Esophagus muscularis mucosa (tissue), 4 donors: Measurements from ENCODE around the gene DNAJB12. TPM values are rescaled to one million over a fixed set of nuclear protein-coding genes. Genes with fewer than 3 reads are reported as not detected.
"Not testable (repeated sequence)": the region's sequence is repeated elsewhere in the genome, so short reads cannot be mapped to it uniquely, and the experiment has no call there.

Experiments
- DNase-seq: peaks from one replicate; pipeline ENCODE4 v3.0.0-alpha.2; 2017; ENCODE audit errors: extremely low spot score
- H3K27ac ChIP-seq, 4 donors: fragments of 200-600 bp; sonication (generic); replicated peaks in 1 of 4; 1 replicate in 3 of 4; 2 replicates in 1 of 4; pipeline ENCODE4 v1.5.1; 2016 to 2019; ENCODE audit warnings: mild to moderate bottlenecking in 1 of 4
- H3K27me3 ChIP-seq, 4 donors: fragments of 200-600 bp; sonication (generic); one replicate each; pipeline versions ENCODE4 v1.5.1 to v1.6.0; 2016 to 2019
- H3K36me3 ChIP-seq, 4 donors: fragments of 200-600 bp; sonication (generic); one replicate each; pipeline ENCODE4 v1.5.1; 2016 to 2019
- H3K4me1 ChIP-seq, 4 donors: fragments of 200-600 bp; sonication (generic); one replicate each; pipeline ENCODE4 v1.5.1; 2016 to 2019
- H3K4me3 ChIP-seq, 4 donors: fragments of 200-600 bp; sonication (generic); 1 replicate in 2 of 4; 2 replicates in 2 of 4; pipeline ENCODE4 v1.5.1; 2016 to 2019; ENCODE audit warnings: mild to moderate bottlenecking in 4 of 4, moderate library complexity in 1 of 4
- H3K9me3 ChIP-seq, 4 donors: fragments of 200-600 bp; sonication (generic); 1 replicate in 3 of 4; 2 replicates in 1 of 4; pipeline ENCODE4 v1.5.1; 2016 to 2019
- CTCF ChIP-seq, 3 experiments: fragments of 200-600 bp in 2 of 3; fragments of 450-650 bp in 1 of 3; sonication (generic) in 2 of 3; IDR thresholded peaks; one replicate each; pipeline ENCODE4 v1.5.1; 2017 to 2019; ENCODE audit warnings: antibody characterized with exemption in 3 of 3, mild to moderate bottlenecking in 2 of 3, moderate library complexity in 1 of 3
- EP300 ChIP-seq: sonication (generic); formaldehyde crosslinking; IDR thresholded peaks from one replicate; pipeline ENCODE4 v1.6.1; 2017; ENCODE audit warnings: antibody characterized with exemption
- POLR2A ChIP-seq: fragments of 450-650 bp; IDR thresholded peaks from one replicate; pipeline ENCODE4 v1.6.1; 2017; ENCODE audit warnings: antibody characterized with exemption, moderate library complexity, mild to moderate bottlenecking, low read depth
- POLR2AphosphoS5 ChIP-seq, 2 donors: sonication (generic); formaldehyde crosslinking; IDR thresholded peaks; one replicate each; pipeline ENCODE4 v1.6.1; 2017; ENCODE audit warnings: antibody characterized with exemption in 2 of 2
- WGBS: methylation state at CpG from one replicate; pipeline ENCODE4 v1.1.5; 2018; 5-methylcytosine and 5-hydroxymethylcytosine counted together
- intact Hi-C: fragments of 100-400 bp; cut with DNase I; formaldehyde crosslinking; loops from one replicate; pipeline ENCODE4 v1.15.1; 2023
- total RNA-seq, 4 donors: library from RNA; depleted of rRNA; stranded (reverse); fragments of >200 nt; gene quantifications; one replicate each; pipeline versions ENCODE4 v1.1.0 to v1.2.1, GENCODE V29; 2016

DNAJB12 gene
- total RNA-seq, 4 donors from 2014 or later, result 27.8 to 46.5 (median 37.8) TPM

GRCh38 chr10:72325243-72326175 lies 29.2 kb downstream of the DNAJB12 start:
- peak; percentile 45 to 55 for TF ChIP-seq POLR2AphosphoS5 (IDR thresholded peaks at IDR 0.05)
- peaks cover 53 to 74% (median 65%) of the 10 kb centered on the region in 4 donors for H3K4me1 ChIP-seq
- DNase-seq, H3K36me3 ChIP-seq, intact Hi-C loops, H3K27me3 ChIP-seq, H3K9me3 ChIP-seq: not testable (repeated sequence)
- H3K27ac ChIP-seq, result peak overlapping the region; percentile 50 to 64 (median 59)
- 77% methylated on average over 29 of the region's 49 CpGs for WGBS
- H3K4me3 ChIP-seq, result peak overlapping the region in 1 of 4 donors; percentile 17

- H3K27ac ChIP-seq, result no peak overlapping the region
- TF ChIP-seq POLR2AphosphoS5 (IDR thresholded peaks at IDR 0.05) (no peak), POLR2A (no peak), CTCF (IDR thresholded peaks at IDR 0.05) (no peak), EP300 (no peak)
- no peaks in the 10 kb centered on the region for H3K36me3 ChIP-seq
- no peaks in the 10 kb centered on the region for H3K27me3 ChIP-seq
- intact Hi-C loops, result no loop called here
- WGBS, result 85% methylated on average over 12 of the region's 12 CpGs
- H3K9me3 ChIP-seq, result no peaks in the 10 kb centered on the region
- no peak for DNase-seq
- H3K4me1 ChIP-seq, result peaks cover 60 to 84% (median 69%) of the 10 kb centered on the region in 4 donors
- H3K4me3 ChIP-seq, result no peak overlapping the region
These were observed 30.9 kb downstream of the DNAJB12 start for GRCh38 chr10:72323771-72324191.

- Histone ChIP-seq H3K27me3 (no peaks in the 10 kb centered on the region), H3K36me3 (no peaks in the 10 kb centered on the region), H3K9me3 (no peaks in the 10 kb centered on the region), H3K27ac (no peak overlapping the region), H3K4me1 (peaks cover 60 to 84% (median 68%) of the 10 kb centered on the region in 4 donors), H3K4me3 (no peak overlapping the region)
- intact Hi-C loops, result no loop called here
- WGBS, result 92% methylated on average over 7 of the region's 10 CpGs
- TF ChIP-seq EP300, result no peak
- no peak for TF ChIP-seq CTCF (IDR thresholded peaks at IDR 0.05)
- TF ChIP-seq POLR2AphosphoS5 (IDR thresholded peaks at IDR 0.05), result no peak
- no peak for TF ChIP-seq POLR2A
- no peak for DNase-seq
These were observed 31.5 kb downstream of the DNAJB12 start for GRCh38 chr10:72323108-72323749.

- no peak for DNase-seq
- H3K27me3 ChIP-seq, result no peaks in the 10 kb centered on the region
- 100% methylated on average over 7 of the region's 16 CpGs for WGBS
- H3K4me1 ChIP-seq, result peaks cover 57 to 84% (median 68%) of the 10 kb centered on the region in 4 donors
- TF ChIP-seq POLR2A (no peak), EP300 (no peak), POLR2AphosphoS5 (IDR thresholded peaks at IDR 0.05) (no peak), CTCF (IDR thresholded peaks at IDR 0.05) (no peak)
- no peak overlapping the region for H3K27ac ChIP-seq
- H3K9me3 ChIP-seq, result no peaks in the 10 kb centered on the region
- no peak overlapping the region for H3K4me3 ChIP-seq
- intact Hi-C loops, result no loop called here
- H3K36me3 ChIP-seq, result no peaks in the 10 kb centered on the region
These were observed 32.2 kb downstream of the DNAJB12 start for GRCh38 chr10:72322280-72323058.

- intact Hi-C loops, result no loop called here
- H3K27ac ChIP-seq, result peak overlapping the region in 1 of 4 donors; percentile 2
- no peak overlapping the region for H3K4me3 ChIP-seq
- H3K27me3 ChIP-seq, result no peaks in the 10 kb centered on the region
- no peak for DNase-seq
- H3K9me3 ChIP-seq, result no peaks in the 10 kb centered on the region
- 90% methylated on average over 2 of the region's 3 CpGs for WGBS
- H3K36me3 ChIP-seq, result no peaks in the 10 kb centered on the region
- H3K4me1 ChIP-seq, result peaks cover 57 to 87% (median 70%) of the 10 kb centered on the region in 4 donors
- no peak for TF ChIP-seq POLR2A
- TF ChIP-seq POLR2AphosphoS5 (IDR thresholded peaks at IDR 0.05), result no peak
- TF ChIP-seq CTCF (IDR thresholded peaks at IDR 0.05), result no peak
- no peak for TF ChIP-seq EP300
These were observed 32.8 kb downstream of the DNAJB12 start for GRCh38 chr10:72322030-72322279.
